IMR-90 (cell line): ENCODE results near the gene EIF2S2. TPM values are rescaled to one million over a fixed set of nuclear protein-coding genes. Genes with fewer than 3 reads are reported as not detected.

Experiments
- ATAC-seq: fragments of 200-7000 bp; cut with Tn5 transposase; 2 replicates; pipeline ENCODE4 v1.9.1; 2020; ENCODE audit warnings: low read depth, mild to moderate bottlenecking, moderate library complexity
- BruUV-seq: library from RNA; stranded (reverse); fragments of 400-500 nt; replicated peaks from 2 replicates; lab custom pipeline; 2021; lab: Mats Ljungman, UMichigan
- CTCF ChIA-PET: fragments of 300-600 bp; formaldehyde crosslinking; extraction: SDS; loops from one replicate; lab custom pipeline; 2021; ENCODE audit warnings: antibody characterized with exemption; lab: Yijun Ruan, JAX
- POLR2A ChIA-PET: fragments of 300-600 bp; sonication (Branson Sonifier 250); formaldehyde crosslinking; loops from one replicate; lab custom pipeline; 2022; ENCODE audit warnings: antibody characterized with exemption; ENCODE audit not compliant: unreplicated experiment; lab: Charles Lee
- DNase-seq: peaks from one replicate; pipeline ENCODE4 v3.0.0; 2013
- H2AFZ ChIP-seq: replicated peaks from 2 replicates; pipeline ENCODE3; 2013; ENCODE audit warnings: low read length, mild to moderate bottlenecking; ENCODE audit not compliant: poor library complexity
- H2AK5ac ChIP-seq: 2 replicates; pipeline ENCODE4 v1.6.1; 2013; ENCODE audit warnings: low read depth, low read length, inconsistent platforms
- H2AK9ac ChIP-seq: replicated peaks from 2 replicates; pipeline ENCODE3; 2013; ENCODE audit warnings: mild to moderate bottlenecking, low read depth, low read length, moderate library complexity; ENCODE audit not compliant: poor library complexity
- H2BK120ac ChIP-seq: 2 replicates; pipeline ENCODE4 v1.6.1; 2013; ENCODE audit warnings: low read depth, low read length, inconsistent platforms
- H2BK15ac ChIP-seq: 3 replicates; pipeline ENCODE4 v1.6.1; 2013; ENCODE audit warnings: low read depth, low read length, inconsistent platforms
- H2BK20ac ChIP-seq: 2 replicates; pipeline ENCODE4 v1.6.1; 2013; ENCODE audit warnings: low read depth, mild to moderate bottlenecking, inconsistent platforms, low read length, moderate library complexity
- H2BK5ac ChIP-seq: 2 replicates; pipeline ENCODE4 v1.6.1; 2013; ENCODE audit warnings: mild to moderate bottlenecking, low read depth, low read length, inconsistent platforms; ENCODE audit not compliant: poor library complexity, severe bottlenecking
- H3K14ac ChIP-seq: replicated peaks from 2 replicates; pipeline ENCODE4 v1.6.1; 2013; ENCODE audit warnings: low read depth, low read length, inconsistent platforms
- H3K18ac ChIP-seq: 2 replicates; pipeline ENCODE4 v1.6.1; 2013; ENCODE audit warnings: low read depth, low read length, control low read depth
- H3K23ac ChIP-seq: 2 replicates; pipeline ENCODE4 v1.6.1; 2013; ENCODE audit warnings: low read depth, low read length, inconsistent platforms
- H3K27ac ChIP-seq: 2 replicates; pipeline ENCODE4 v1.5.1; 2013; ENCODE audit warnings: mild to moderate bottlenecking, control low read depth, low read length; ENCODE audit not compliant: insufficient read depth
- H3K27me3 ChIP-seq: 2 replicates; pipeline ENCODE4 v1.6.1; 2013; ENCODE audit warnings: low read length; ENCODE audit not compliant: control insufficient read depth, insufficient read depth
- H3K36me3 ChIP-seq: 2 replicates; pipeline ENCODE4 v1.6.1; 2013; ENCODE audit warnings: low read length, mixed read lengths; ENCODE audit not compliant: control insufficient read depth, insufficient read depth
- H3K4ac ChIP-seq: 2 replicates; pipeline ENCODE4 v1.6.1; 2013; ENCODE audit warnings: low read depth, low read length, inconsistent platforms
- H3K4me1 ChIP-seq: 2 replicates; pipeline ENCODE4 v1.6.1; 2013; ENCODE audit warnings: low read length, mixed read lengths; ENCODE audit not compliant: control insufficient read depth, insufficient read depth
- H3K4me2 ChIP-seq: 2 replicates; pipeline ENCODE4 v1.6.1; 2013; ENCODE audit warnings: low read depth, mild to moderate bottlenecking, control low read depth, low read length, moderate library complexity
- H3K4me3 ChIP-seq: 2 replicates; pipeline ENCODE4 v1.5.1; 2013; ENCODE audit warnings: low read depth, mild to moderate bottlenecking, control low read depth, low read length, moderate library complexity; ENCODE audit not compliant: insufficient read depth
- H3K56ac ChIP-seq: 2 replicates; pipeline ENCODE4 v1.6.1; 2013; ENCODE audit warnings: low read length, inconsistent platforms; ENCODE audit not compliant: insufficient read depth; ENCODE audit errors: extremely low read depth
- H3K79me1 ChIP-seq, 2 experiments: 2 replicates each; pipeline ENCODE4 v1.6.1; 2013; ENCODE audit warnings: low read length in 2 of 2, inconsistent platforms in 1 of 2, low read depth in 1 of 2
- H3K9ac ChIP-seq: 2 replicates; pipeline ENCODE4 v1.6.1; 2013; ENCODE audit warnings: low read depth, low read length, control low read depth
- H3K9me1 ChIP-seq: 2 replicates; pipeline ENCODE4 v1.6.1; 2013; ENCODE audit warnings: low read length, inconsistent platforms; ENCODE audit not compliant: insufficient read depth
- H3K9me3 ChIP-seq: 2 replicates; pipeline ENCODE4 v1.6.1; 2013; ENCODE audit warnings: low read length; ENCODE audit not compliant: control insufficient read depth, insufficient read depth
- H4K20me1 ChIP-seq: 2 replicates; pipeline ENCODE4 v1.6.1; 2013; ENCODE audit warnings: low read length, inconsistent platforms; ENCODE audit not compliant: insufficient read depth
- H4K5ac ChIP-seq: 2 replicates; pipeline ENCODE4 v1.6.1; 2013; ENCODE audit warnings: mild to moderate bottlenecking, low read depth, low read length, control low read depth
- H4K8ac ChIP-seq, 2 experiments: 2 replicates each; pipeline ENCODE4 v1.6.1; 2013; ENCODE audit warnings: low read depth in 2 of 2, low read length in 2 of 2, control low read depth in 1 of 2, inconsistent platforms in 1 of 2
- H4K91ac ChIP-seq: 2 replicates; pipeline ENCODE4 v1.6.1; 2013; ENCODE audit warnings: low read depth, low read length, inconsistent platforms; ENCODE audit not compliant: insufficient read depth
- CEBPB ChIP-seq: IDR thresholded peaks from 2 replicates; pipeline ENCODE4 v1.6.1; 2012; ENCODE audit warnings: low read depth, low read length, improper control_type of control experiment
- CHD1 ChIP-seq: IDR thresholded peaks from 2 replicates; pipeline ENCODE4 v1.6.1; 2012; ENCODE audit warnings: low read depth, low read length, improper control_type of control experiment
- ELK1 ChIP-seq: fragments of 150-350 bp; IDR thresholded peaks from 2 replicates; pipeline ENCODE4 v1.6.1; 2016; ENCODE audit warnings: low read depth, mild to moderate bottlenecking, low read length, moderate library complexity, borderline replicate concordance
- MAZ ChIP-seq: IDR thresholded peaks from 2 replicates; pipeline ENCODE4 v1.6.1; 2012; ENCODE audit warnings: low read depth, mild to moderate bottlenecking, low read length, improper control_type of control experiment, moderate library complexity, borderline replicate concordance
- RCOR1 ChIP-seq: IDR thresholded peaks from 2 replicates; pipeline ENCODE4 v1.6.1; 2012; ENCODE audit warnings: mild to moderate bottlenecking, low read length, improper control_type of control experiment; ENCODE audit not compliant: insufficient replicate concordance
- WGBS, 2 experiments: methylation state at CpG; one replicate each; pipeline versions ENCODE4 v1.1.5 to v1.1.7; 2013; ENCODE audit warnings: missing lambda C conversion rate in 2 of 2; ENCODE audit not compliant: insufficient read length in 1 of 2; ENCODE audit errors: extremely low coverage in 2 of 2; 5-methylcytosine and 5-hydroxymethylcytosine counted together
- dilution Hi-C: fragments of 300-500 bp; cut with HindIII; formaldehyde crosslinking; loops from one replicate; pipeline ENCODE4 v1.14.3; 2018; ENCODE audit warnings: low sequenced_read_pairs; ENCODE audit not compliant: unreplicated experiment
- in situ Hi-C: fragments of 300-500 bp; cut with MboI; formaldehyde crosslinking; loops from 3 replicates; pipeline ENCODE4 v1.14.3; 2019; ENCODE audit warnings: low sequenced_read_pairs, inconsistent platforms, mixed read lengths
- intact Hi-C: fragments of 100-400 bp; cut with micrococcal nuclease; formaldehyde crosslinking; loops from 2 replicates; pipeline ENCODE4 v1.10.0; 2022
- polyA plus RNA-seq, 3 experiments: library from polyadenylated mRNA; depleted of rRNA; stranded (reverse); fragments of >200 nt; gene quantifications; 2 replicates each; pipeline ENCODE4 v1.2.3, GENCODE V29; 2012; ENCODE audit warnings: low replicate concordance in 1 of 3
- total RNA-seq: library from RNA; depleted of rRNA; stranded (reverse); fragments of >200 nt; gene quantifications from 2 replicates; pipeline ENCODE4 v1.2.3, GENCODE V29; 2012
- TF ChIP-seq, protein P1 (sequence below): fragments of 150-350 bp; IDR thresholded peaks from 2 replicates; pipeline ENCODE4 v1.6.1; 2017; ENCODE audit warnings: mild to moderate bottlenecking, antibody characterized with exemption, low read length, low read depth
- TF ChIP-seq, protein P2 (sequence below): conservative IDR thresholded peaks from 2 replicates; pipeline ENCODE4 v1.5.1; 2012; ENCODE audit warnings: mild to moderate bottlenecking, low read depth, low read length, improper control_type of control experiment

Gene EIF2S2
- total and polyA plus RNA-seq, 2 of the 4 experiments (the other 2 are of a cell fraction) = 61.7 to 66.9 TPM

GRCh38 chr20:34049389-34049788 lies 62.7 kb downstream of the EIF2S2 start:
- Histone ChIP-seq H4K8ac (no peak overlapping the region), H2AK9ac (no peak overlapping the region), H3K4me1 (peaks cover 12% of the 10 kb centered on the region), H2AK5ac (no peak overlapping the region), H3K9ac (no peak overlapping the region), H2BK15ac (no peak overlapping the region), H2BK20ac (no peak overlapping the region), H4K20me1 (peaks cover 92% of the 10 kb centered on the region), H3K4me3 (no peak overlapping the region), H3K27ac (no peak overlapping the region), H3K14ac (no peak overlapping the region), H3K4ac (no peak overlapping the region), H2BK5ac (no peak overlapping the region), H3K79me1 (peaks cover 55 to 94% of the 10 kb centered on the region in 2 experiments), H3K36me3 (peaks cover 8% of the 10 kb centered on the region; the same call in 1 of the 2 replicates), H3K56ac (no peak overlapping the region), H2BK120ac (no peak overlapping the region), H3K18ac (no peak overlapping the region), H3K27me3 (no peaks in the 10 kb centered on the region), H4K5ac (no peak overlapping the region), H3K23ac (no peak overlapping the region), H3K9me3 (no peaks in the 10 kb centered on the region), H3K4me2 (no peak overlapping the region), H4K91ac (no peak overlapping the region), H2AFZ (no peak overlapping the region), H3K9me1 (peaks cover 21% of the 10 kb centered on the region)
- in situ Hi-C loops (no loop called here), intact Hi-C loops (no loop called here), dilution Hi-C loops (no loop called here)
- DNase-seq = no peak
- no CpG with 5 or more reads among the region's 1 CpG for WGBS, 2 experiments
- ChIA-PET CTCF (interaction anchor here (0.6 kb wide), 1 partner anchor 9 kb away, joined by 3 read pairs; no protein-coding TSS in a partner anchor), POLR2A (no interaction called here)
- TF ChIP-seq ELK1 = no peak
- TF ChIP-seq, protein P1, sequence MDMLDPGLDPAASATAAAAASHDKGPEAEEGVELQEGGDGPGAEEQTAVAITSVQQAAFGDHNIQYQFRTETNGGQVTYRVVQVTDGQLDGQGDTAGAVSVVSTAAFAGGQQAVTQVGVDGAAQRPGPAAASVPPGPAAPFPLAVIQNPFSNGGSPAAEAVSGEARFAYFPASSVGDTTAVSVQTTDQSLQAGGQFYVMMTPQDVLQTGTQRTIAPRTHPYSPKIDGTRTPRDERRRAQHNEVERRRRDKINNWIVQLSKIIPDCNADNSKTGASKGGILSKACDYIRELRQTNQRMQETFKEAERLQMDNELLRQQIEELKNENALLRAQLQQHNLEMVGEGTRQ = no peak
- no peak for TF ChIP-seq RCOR1
- no peak for TF ChIP-seq CEBPB
- TF ChIP-seq MAZ = no peak
- TF ChIP-seq, protein P2, sequence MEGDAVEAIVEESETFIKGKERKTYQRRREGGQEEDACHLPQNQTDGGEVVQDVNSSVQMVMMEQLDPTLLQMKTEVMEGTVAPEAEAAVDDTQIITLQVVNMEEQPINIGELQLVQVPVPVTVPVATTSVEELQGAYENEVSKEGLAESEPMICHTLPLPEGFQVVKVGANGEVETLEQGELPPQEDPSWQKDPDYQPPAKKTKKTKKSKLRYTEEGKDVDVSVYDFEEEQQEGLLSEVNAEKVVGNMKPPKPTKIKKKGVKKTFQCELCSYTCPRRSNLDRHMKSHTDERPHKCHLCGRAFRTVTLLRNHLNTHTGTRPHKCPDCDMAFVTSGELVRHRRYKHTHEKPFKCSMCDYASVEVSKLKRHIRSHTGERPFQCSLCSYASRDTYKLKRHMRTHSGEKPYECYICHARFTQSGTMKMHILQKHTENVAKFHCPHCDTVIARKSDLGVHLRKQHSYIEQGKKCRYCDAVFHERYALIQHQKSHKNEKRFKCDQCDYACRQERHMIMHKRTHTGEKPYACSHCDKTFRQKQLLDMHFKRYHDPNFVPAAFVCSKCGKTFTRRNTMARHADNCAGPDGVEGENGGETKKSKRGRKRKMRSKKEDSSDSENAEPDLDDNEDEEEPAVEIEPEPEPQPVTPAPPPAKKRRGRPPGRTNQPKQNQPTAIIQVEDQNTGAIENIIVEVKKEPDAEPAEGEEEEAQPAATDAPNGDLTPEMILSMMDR = no peak
- TF ChIP-seq CHD1 = no peak
- ATAC-seq = no peak
- BruUV-seq = no TSS peak
